IgD-negative memory B cell (primary cell): ENCODE results near the gene NBL1. TPM values are rescaled to one million over a fixed set of nuclear protein-coding genes. Genes with fewer than 3 reads are reported as not detected.

Source experiments
- H3K27ac Mint-ChIP-seq, 3 donors: one replicate each; pipeline ENCODE4 v1.8.0; 2020 to 2022; ENCODE audit warnings: mild to moderate bottlenecking in 3 of 3, mixed read lengths in 3 of 3, moderate library complexity in 1 of 3
- H3K27me3 Mint-ChIP-seq: one replicate; pipeline ENCODE4 v1.8.0; 2021; ENCODE audit warnings: mixed read lengths
- H3K36me3 Mint-ChIP-seq: one replicate; pipeline ENCODE4 v1.8.0; 2020; ENCODE audit warnings: mild to moderate bottlenecking, mixed read lengths
- H3K4me1 Mint-ChIP-seq, 3 donors: one replicate each; pipeline ENCODE4 v1.8.0; 2020 to 2022; ENCODE audit warnings: mixed read lengths in 3 of 3, mild to moderate bottlenecking in 1 of 3
- H3K4me3 Mint-ChIP-seq, 4 donors: one replicate each; pipeline ENCODE4 v1.8.0; 2020 to 2022; ENCODE audit warnings: mild to moderate bottlenecking in 4 of 4, mixed read lengths in 4 of 4, moderate library complexity in 3 of 4
- H3K9me3 Mint-ChIP-seq, 3 donors: one replicate each; pipeline ENCODE4 v1.8.0; 2020 to 2021; ENCODE audit warnings: mixed read lengths in 3 of 3, mild to moderate bottlenecking in 1 of 3
- polyA plus RNA-seq: library from polyadenylated mRNA; unstranded; fragments of 300-500 nt; fragmentation: Illumina TruSeq; gene quantifications from one replicate; pipeline ENCODE4 v1.2.3, GENCODE V29; 2021

The NBL1 gene
- polyA plus RNA-seq, 1 donor from 2014 or later = 0.18 TPM

GRCh38 chr1:19664453-19665185, 20.5 kb downstream of the NBL1 start, which contains the start of gene HTR6:
Gene HTR6 (plus strand): TSS chr1:19664875. CDS start chr1:19665754, 879 bp downstream.
- Mint-ChIP-seq H3K27me3 (peaks cover 34% of the 10 kb centered on the region), H3K27ac (no peak within 1 kb of the TSS), H3K36me3 (peaks cover 4% of the 10 kb centered on the region), H3K9me3 (no peaks in the 10 kb centered on the region), H3K4me1 (peaks cover 8 to 18% (median 10%) of the 10 kb centered on the region in 3 donors), H3K4me3 (peak within 1 kb of the TSS; percentile 50 to 85 (median 62))

- H3K27me3 Mint-ChIP-seq = peaks cover 35% of the 10 kb centered on the region
- no peak overlapping the region for H3K27ac Mint-ChIP-seq
- H3K36me3 Mint-ChIP-seq = peaks cover 4% of the 10 kb centered on the region
- peak overlapping the region in 2 of 4 donors; percentile 66 to 85 for H3K4me3 Mint-ChIP-seq
- H3K9me3 Mint-ChIP-seq = no peaks in the 10 kb centered on the region
- peaks cover 6 to 18% (median 9%) of the 10 kb centered on the region in 3 donors for H3K4me1 Mint-ChIP-seq
Observed at GRCh38 chr1:19665186-19665495, 21.0 kb downstream of the NBL1 start.

- Mint-ChIP-seq H3K9me3 (no peaks in the 10 kb centered on the region), H3K27ac (peak overlapping the region in 1 of 3 donors; percentile 83), H3K27me3 (peaks cover 35% of the 10 kb centered on the region), H3K4me1 (peaks cover 4 to 18% (median 9%) of the 10 kb centered on the region in 3 donors), H3K4me3 (peak overlapping the region in 3 of 4 donors; percentile 64 to 86 (median 85)), H3K36me3 (peaks cover 4% of the 10 kb centered on the region)
Observed at GRCh38 chr1:19665496-19666465, 21.7 kb downstream of the NBL1 start.

- H3K36me3 Mint-ChIP-seq = peaks cover 4% of the 10 kb centered on the region
- H3K4me3 Mint-ChIP-seq = no peak overlapping the region
- H3K27me3 Mint-ChIP-seq = peaks cover 29% of the 10 kb centered on the region
- H3K9me3 Mint-ChIP-seq = no peaks in the 10 kb centered on the region
- H3K4me1 Mint-ChIP-seq = peaks cover 4 to 10% (median 8%) of the 10 kb centered on the region in 3 donors
- no peak overlapping the region for H3K27ac Mint-ChIP-seq
Observed at GRCh38 chr1:19668888-19669287, 24.8 kb downstream of the NBL1 start.

GRCh38 chr1:19670787-19671186, 26.7 kb downstream of the NBL1 start:
- no peak overlapping the region for H3K4me3 Mint-ChIP-seq
- H3K36me3 Mint-ChIP-seq = peaks cover 4% of the 10 kb centered on the region
- peaks cover 3 to 7% (median 4%) of the 10 kb centered on the region in 3 donors for H3K4me1 Mint-ChIP-seq
- no peaks in the 10 kb centered on the region for H3K9me3 Mint-ChIP-seq
- H3K27ac Mint-ChIP-seq = no peak overlapping the region
- peaks cover 27% of the 10 kb centered on the region for H3K27me3 Mint-ChIP-seq

- Mint-ChIP-seq H3K4me3 (no peak overlapping the region), H3K36me3 (peaks cover 2% of the 10 kb centered on the region), H3K4me1 (peaks cover 0 to 2% (median 0%) of the 10 kb centered on the region in 3 donors), H3K27me3 (peaks cover 13% of the 10 kb centered on the region), H3K9me3 (no peaks in the 10 kb centered on the region), H3K27ac (no peak overlapping the region)
Observed at GRCh38 chr1:19672237-19672636, 28.1 kb downstream of the NBL1 start.

- Mint-ChIP-seq H3K27ac (no peak overlapping the region), H3K36me3 (no peaks in the 10 kb centered on the region), H3K9me3 (no peaks in the 10 kb centered on the region), H3K27me3 (peaks cover 6% of the 10 kb centered on the region), H3K4me1 (no peaks in the 10 kb centered on the region), H3K4me3 (no peak overlapping the region)
Observed at GRCh38 chr1:19675797-19676196, 31.7 kb downstream of the NBL1 start.

GRCh38 chr1:19676438-19676922, 32.4 kb downstream of the NBL1 start:
- no peak overlapping the region for H3K4me3 Mint-ChIP-seq
- no peak overlapping the region for H3K27ac Mint-ChIP-seq
- no peaks in the 10 kb centered on the region for H3K36me3 Mint-ChIP-seq
- H3K9me3 Mint-ChIP-seq = no peaks in the 10 kb centered on the region
- H3K27me3 Mint-ChIP-seq = peaks cover 6% of the 10 kb centered on the region
- H3K4me1 Mint-ChIP-seq = no peaks in the 10 kb centered on the region

GRCh38 chr1:19678493-19678892, 34.4 kb downstream of the NBL1 start:
- H3K4me3 Mint-ChIP-seq = no peak overlapping the region
- no peaks in the 10 kb centered on the region for H3K36me3 Mint-ChIP-seq
- no peaks in the 10 kb centered on the region for H3K9me3 Mint-ChIP-seq
- no peak overlapping the region for H3K27ac Mint-ChIP-seq
- no peaks in the 10 kb centered on the region for H3K4me1 Mint-ChIP-seq
- peaks cover 6% of the 10 kb centered on the region for H3K27me3 Mint-ChIP-seq

- H3K4me1 Mint-ChIP-seq = no peaks in the 10 kb centered on the region
- H3K27ac Mint-ChIP-seq = no peak overlapping the region
- H3K4me3 Mint-ChIP-seq = no peak overlapping the region
- H3K9me3 Mint-ChIP-seq = no peaks in the 10 kb centered on the region
- peaks cover 6% of the 10 kb centered on the region for H3K27me3 Mint-ChIP-seq
- no peaks in the 10 kb centered on the region for H3K36me3 Mint-ChIP-seq
Observed at GRCh38 chr1:19678931-19679453, 34.9 kb downstream of the NBL1 start.

- Mint-ChIP-seq H3K27me3 (peaks cover 5% of the 10 kb centered on the region), H3K36me3 (no peaks in the 10 kb centered on the region), H3K4me1 (no peaks in the 10 kb centered on the region), H3K4me3 (no peak overlapping the region), H3K27ac (no peak overlapping the region), H3K9me3 (no peaks in the 10 kb centered on the region)
Observed at GRCh38 chr1:19679691-19680090, 35.6 kb downstream of the NBL1 start.

GRCh38 chr1:19680644-19681043, 36.5 kb downstream of the NBL1 start:
- peaks cover 1% of the 10 kb centered on the region for H3K27me3 Mint-ChIP-seq
- no peak overlapping the region for H3K27ac Mint-ChIP-seq
- no peaks in the 10 kb centered on the region for H3K4me1 Mint-ChIP-seq
- no peaks in the 10 kb centered on the region for H3K36me3 Mint-ChIP-seq
- H3K9me3 Mint-ChIP-seq = no peaks in the 10 kb centered on the region
- no peak overlapping the region for H3K4me3 Mint-ChIP-seq

GRCh38 chr1:19682257-19682656, 38.1 kb downstream of the NBL1 start:
- H3K4me3 Mint-ChIP-seq = no peak overlapping the region
- no peaks in the 10 kb centered on the region for H3K9me3 Mint-ChIP-seq
- H3K4me1 Mint-ChIP-seq = peaks cover 0 to under 1% (median 0%) of the 10 kb centered on the region in 3 donors
- no peaks in the 10 kb centered on the region for H3K27me3 Mint-ChIP-seq
- peaks cover 8% of the 10 kb centered on the region for H3K36me3 Mint-ChIP-seq
- H3K27ac Mint-ChIP-seq = no peak overlapping the region

- H3K27me3 Mint-ChIP-seq = no peaks in the 10 kb centered on the region
- H3K4me3 Mint-ChIP-seq = no peak overlapping the region
- H3K4me1 Mint-ChIP-seq = peaks cover 0 to 2% (median 0%) of the 10 kb centered on the region in 3 donors
- peaks cover 10% of the 10 kb centered on the region for H3K36me3 Mint-ChIP-seq
- no peaks in the 10 kb centered on the region for H3K9me3 Mint-ChIP-seq
- H3K27ac Mint-ChIP-seq = no peak overlapping the region
Observed at GRCh38 chr1:19682901-19683300, 38.8 kb downstream of the NBL1 start.

- Mint-ChIP-seq H3K36me3 (peaks cover 10% of the 10 kb centered on the region), H3K9me3 (no peaks in the 10 kb centered on the region), H3K4me3 (no peak overlapping the region), H3K4me1 (peaks cover 0 to 4% (median 3%) of the 10 kb centered on the region in 3 donors), H3K27ac (no peak overlapping the region), H3K27me3 (no peaks in the 10 kb centered on the region)
Observed at GRCh38 chr1:19683351-19683750, 39.2 kb downstream of the NBL1 start.
